Stomach (tissue), 19 donors: Measurements from ENCODE around the gene NSRP1. TPM values are rescaled to one million over a fixed set of nuclear protein-coding genes. Genes with fewer than 3 reads are reported as not detected.

Source experiments
- DNase-seq, 2 donors: peaks; one replicate each; pipeline versions ENCODE4 v3.0.0 to v3.0.0-alpha.2; 2013 to 2019
- H3K27ac ChIP-seq, 5 donors: fragments of 200-600 bp in 4 of 5; sonication (generic) in 4 of 5; one replicate each; pipeline ENCODE4 v1.5.1; 2013 to 2019; ENCODE audit warnings: mild to moderate bottlenecking in 1 of 5, moderate library complexity in 1 of 5
- H3K27me3 ChIP-seq, 3 donors: fragments of 200-600 bp; sonication (generic); one replicate each; pipeline ENCODE4 v1.5.1; 2017 to 2019; ENCODE audit warnings: mixed run types in 1 of 3
- H3K36me3 ChIP-seq, 4 donors: fragments of 200-600 bp; sonication (generic); 1 replicate in 3 of 4; 2 replicates in 1 of 4; pipeline ENCODE4 v1.5.1; 2016 to 2019
- H3K4me1 ChIP-seq, 4 donors: fragments of 200-600 bp; sonication (generic); one replicate each; pipeline ENCODE4 v1.5.1; 2016 to 2019
- H3K4me3 ChIP-seq, 4 donors: fragments of 200-600 bp; sonication (generic) in 3 of 4; one replicate each; pipeline ENCODE4 v1.5.1; 2016 to 2019; ENCODE audit warnings: mild to moderate bottlenecking in 1 of 4
- H3K9me3 ChIP-seq, 4 donors: fragments of 200-600 bp; sonication (generic); one replicate each; pipeline ENCODE4 v1.5.1; 2016 to 2019
- CTCF ChIP-seq, 7 experiments: fragments of 450-650 bp in 4 of 7; fragments of 200-600 bp in 3 of 7; sonication (generic) in 3 of 7; IDR thresholded peaks; one replicate each; pipeline ENCODE4 v1.5.1; 2016 to 2019; ENCODE audit warnings: antibody characterized with exemption in 7 of 7, control low read depth in 2 of 7, mild to moderate bottlenecking in 1 of 7
- EP300 ChIP-seq: sonication (generic); formaldehyde crosslinking; IDR thresholded peaks from one replicate; pipeline ENCODE4 v1.6.1; 2017; ENCODE audit warnings: antibody characterized with exemption
- POLR2A ChIP-seq, 4 donors: fragments of 450-650 bp; IDR thresholded peaks; one replicate each; pipeline ENCODE4 v1.6.1; 2016; ENCODE audit warnings: antibody characterized with exemption in 4 of 4, control low read depth in 2 of 4, mild to moderate bottlenecking in 1 of 4, moderate library complexity in 1 of 4
- POLR2AphosphoS5 ChIP-seq, 3 donors: sonication (generic); formaldehyde crosslinking; IDR thresholded peaks; one replicate each; pipeline ENCODE4 v1.6.1; 2016; ENCODE audit warnings: antibody characterized with exemption in 3 of 3
- WGBS, 5 donors: extraction: QIAGEN DNeasy Blood & Tissue Kit in 3 of 5; methylation state at CpG; one replicate each; pipeline versions ENCODE4 v1.1.5 to v1.1.7; 2013 to 2018; 5-methylcytosine and 5-hydroxymethylcytosine counted together
- intact Hi-C: fragments of 100-400 bp; cut with DNase I; formaldehyde crosslinking; loops from one replicate; pipeline ENCODE4 v1.15.1; 2023; ENCODE audit warnings: low total_unique reads
- long read RNA-seq, 10 donors: transcript quantifications; one replicate each; lab custom pipeline, GENCODE V29; 2026
- polyA plus RNA-seq, 3 donors: library from polyadenylated mRNA; stranded (reverse); fragments of 200-250 nt; gene quantifications; one replicate each; pipeline ENCODE4 v1.2.3, GENCODE V29; 2013
- total RNA-seq, 5 donors: library from RNA; depleted of rRNA; stranded (reverse); fragments of >200 nt; gene quantifications; one replicate each; pipeline versions ENCODE4 v1.1.0 to v1.2.3, GENCODE V29; 2014 to 2016
- donor health status: healthy with polysubstance abuse.
- donor health status: Bipolar disorder and iron deficiency.
- donor health status: healthy.

NSRP1 gene
- total RNA-seq (100 to 1,000 TPM in 1 of 5 donors, 10 to 100 TPM in 3, 1 to 10 TPM in 1; 5.4 to 110 (median 21.6) TPM), polyA plus RNA-seq (10 to 100 TPM; 19.1 to 35.6 (median 33.1) TPM)
- long read RNA-seq, donor 1, partial matches to known transcripts, result 0 of 5 reads
- long read RNA-seq, donor 1, other reads (novel, unspliced or antisense), result 0 of 5 reads
- long read RNA-seq, donor 2, transcript NSRP1-201 (7 exons, 2,541 nt), result major isoform, 11 of 12 reads
- long read RNA-seq, donor 2, partial matches to known transcripts, result 0 of 12 reads
- long read RNA-seq, donor 2, other reads (novel, unspliced or antisense), result 0 of 12 reads
- long read RNA-seq, donor 3, partial matches to known transcripts, result 0 of 5 reads
- long read RNA-seq, donor 3, other reads (novel, unspliced or antisense), result 0 of 5 reads
- long read RNA-seq, donor 4, result 0 reads
- long read RNA-seq, donor 5, transcript NSRP1-201 (7 exons, 2,541 nt), result major isoform, 6 of 8 reads
- long read RNA-seq, donor 5, partial matches to known transcripts, result 0 of 8 reads
- long read RNA-seq, donor 5, other reads (novel, unspliced or antisense), result 0 of 8 reads
- long read RNA-seq, donor 6, transcript NSRP1-201 (7 exons, 2,541 nt), result major isoform, 17 of 21 reads
- long read RNA-seq, donor 6, partial matches to known transcripts, result 0 of 21 reads
- long read RNA-seq, donor 6, other reads (novel, unspliced or antisense), result 0 of 21 reads
- long read RNA-seq, donor 7, partial matches to known transcripts, result 0 of 4 reads
- long read RNA-seq, donor 7, other reads (novel, unspliced or antisense), result 0 of 4 reads
- long read RNA-seq, donor 8, partial matches to known transcripts, result 0 of 6 reads
- long read RNA-seq, donor 8, other reads (novel, unspliced or antisense), result 0 of 6 reads
- long read RNA-seq, donor 9, partial matches to known transcripts, result 0 of 6 reads
- long read RNA-seq, donor 9, other reads (novel, unspliced or antisense), result 0 of 6 reads
- long read RNA-seq, donor 10, partial matches to known transcripts, result 0 of 2 reads
- long read RNA-seq, donor 10, other reads (novel, unspliced or antisense), result 0 of 2 reads

- peaks cover 5 to 29% (median 25%) of the 10 kb centered on the region in 4 donors for H3K36me3 ChIP-seq
- peak; percentile 95 to 99 for DNase-seq
- peak within 1 kb of the TSS; percentile 47 to 63 (median 61) for H3K4me3 ChIP-seq
- no peaks in the 10 kb centered on the region for H3K9me3 ChIP-seq
- H3K4me1 ChIP-seq, result peaks cover 4 to 45% (median 39%) of the 10 kb centered on the region in 4 donors
- intact Hi-C loops, result no loop called here
- WGBS, 5 donors, result 0 to 1% (median 0%) methylated on average over 42 to 47 of the region's 47 CpGs
- H3K27ac ChIP-seq, result peak within 1 kb of the TSS; percentile 93 to 96 (median 95)
- no peaks in the 10 kb centered on the region for H3K27me3 ChIP-seq
- TF ChIP-seq POLR2A (IDR thresholded peaks at IDR 0.05), result peak in 2 of 4 donors; percentile 88 to 97
- TF ChIP-seq EP300, result no peak
- peak; percentile 97 to 99 (median 99) for TF ChIP-seq POLR2AphosphoS5 (IDR thresholded peaks at IDR 0.05)
- no peak for TF ChIP-seq CTCF (IDR thresholded peaks at IDR 0.05)
These were observed at the start of gene NSRP1 for GRCh38 chr17:30116661-30117551. NSRP1 (plus strand) TSS chr17:30116816; CDS start chr17:30116844, 28 bp downstream.

- WGBS, 5 donors, result 93 to 96% (median 95%) methylated on average over 13 to 16 of the region's 16 CpGs
These were observed 48.2 kb upstream of the NSRP1 start for GRCh38 chr17:30068465-30068864.

GRCh38 chr17:30074254-30074653, 42.4 kb upstream of the NSRP1 start:
- no peak overlapping the region for H3K27ac ChIP-seq
- intact Hi-C loops, result no loop called here
- TF ChIP-seq POLR2A (IDR thresholded peaks at IDR 0.05) (no peak), POLR2AphosphoS5 (IDR thresholded peaks at IDR 0.05) (no peak), EP300 (no peak), CTCF (IDR thresholded peaks at IDR 0.05) (no peak)
- no peaks in the 10 kb centered on the region for H3K4me1 ChIP-seq
- peaks cover 0 to 3% (median 0%) of the 10 kb centered on the region in 3 donors for H3K27me3 ChIP-seq
- H3K4me3 ChIP-seq, result no peak overlapping the region
- no peaks in the 10 kb centered on the region for H3K9me3 ChIP-seq
- WGBS, 5 donors, result 64 to 90% (median 84%) methylated on average over 2 of the region's 2 CpGs
- H3K36me3 ChIP-seq, result no peaks in the 10 kb centered on the region
- DNase-seq, result no peak

More at GRCh38 chr17:30068465-30068864, 48.2 kb upstream of the NSRP1 start:
- no peak for TF ChIP-seq POLR2AphosphoS5 (IDR thresholded peaks at IDR 0.05)
- no peak for TF ChIP-seq CTCF (IDR thresholded peaks at IDR 0.05)
- TF ChIP-seq EP300, result no peak
- no peak for TF ChIP-seq POLR2A (IDR thresholded peaks at IDR 0.05)
- H3K9me3 ChIP-seq, result peaks cover 3 to 29% (median 27%) of the 10 kb centered on the region in 4 donors
- DNase-seq, result no peak
- no peaks in the 10 kb centered on the region for H3K36me3 ChIP-seq
- no peak overlapping the region for H3K27ac ChIP-seq
- no peak overlapping the region for H3K4me3 ChIP-seq
- no peaks in the 10 kb centered on the region for H3K4me1 ChIP-seq
- H3K27me3 ChIP-seq, result no peaks in the 10 kb centered on the region
- intact Hi-C loops, result no loop called here
